Gastroesophageal sphincter (tissue), 3 donors: Measurements from ENCODE around the gene MSMB.
"Not testable (repeated sequence)": the region's sequence is repeated elsewhere in the genome, so short reads cannot be mapped to it uniquely, and the experiment has no call there.

ENCODE experiments used
- CTCF ChIP-seq, 4 experiments: fragments of 200-600 bp in 2 of 4; fragments of 450-650 bp in 2 of 4; sonication (generic) in 1 of 4; IDR thresholded peaks; one replicate each; pipeline ENCODE4 v1.5.1; 2017 to 2019; ENCODE audit warnings: antibody characterized with exemption in 4 of 4, mild to moderate bottlenecking in 2 of 4, moderate library complexity in 2 of 4
- EP300 ChIP-seq: sonication (generic); formaldehyde crosslinking; IDR thresholded peaks from one replicate; pipeline ENCODE4 v1.6.1; 2017; ENCODE audit warnings: antibody characterized with exemption, mild to moderate bottlenecking
- POLR2A ChIP-seq, 2 donors: fragments of 450-650 bp; IDR thresholded peaks; one replicate each; pipeline ENCODE4 v1.6.1; 2017; ENCODE audit warnings: antibody characterized with exemption in 2 of 2, mild to moderate bottlenecking in 2 of 2, moderate library complexity in 1 of 2
- POLR2AphosphoS5 ChIP-seq: sonication (generic); formaldehyde crosslinking; IDR thresholded peaks from one replicate; pipeline ENCODE4 v1.6.1; 2017; ENCODE audit warnings: antibody characterized with exemption

- not testable (repeated sequence) for TF ChIP-seq CTCF (IDR thresholded peaks at IDR 0.05); POLR2A (IDR thresholded peaks at IDR 0.05); POLR2AphosphoS5; EP300
Observed at GRCh38 chr10:46049497-46049831, 3.4 kb upstream of the MSMB start.
